IPS DF 4.7 (cell line): ENCODE data around the gene MSTN.
A peak's percentile ranks its signal among the peaks of the same experiment; 100 is the strongest.

Experiments
- DNase-seq: peaks from one replicate; pipeline ENCODE4 v3.0.0-alpha.2; 2013; ENCODE audit warnings: low spot score; ENCODE audit errors: extremely low read depth

MSTN gene

DNA sequence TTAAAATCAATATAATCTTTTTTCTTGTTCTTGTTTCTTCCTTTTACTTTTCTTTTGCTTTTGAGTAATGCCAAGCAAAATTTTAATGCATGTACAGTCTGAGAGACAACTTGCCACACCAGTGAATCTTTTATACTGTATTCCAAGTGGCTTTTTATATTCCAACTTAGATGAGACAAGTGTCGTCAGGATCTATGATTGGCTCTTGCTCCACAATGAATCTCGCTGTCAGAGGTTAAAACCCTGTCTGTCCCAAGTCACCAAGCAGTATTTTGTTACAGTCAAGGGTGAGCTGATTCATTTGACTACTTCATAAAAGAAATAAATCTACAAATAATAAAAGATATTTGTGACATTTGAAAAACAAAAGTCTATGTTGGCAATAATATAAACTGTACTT, at the start of gene MSTN:
Gene MSTN (minus strand): TSS at position 129 of the 400 bp plus-strand sequence. CDS start 133 bp downstream, outside the sequence.
- DNase-seq, result no peak

DNA sequence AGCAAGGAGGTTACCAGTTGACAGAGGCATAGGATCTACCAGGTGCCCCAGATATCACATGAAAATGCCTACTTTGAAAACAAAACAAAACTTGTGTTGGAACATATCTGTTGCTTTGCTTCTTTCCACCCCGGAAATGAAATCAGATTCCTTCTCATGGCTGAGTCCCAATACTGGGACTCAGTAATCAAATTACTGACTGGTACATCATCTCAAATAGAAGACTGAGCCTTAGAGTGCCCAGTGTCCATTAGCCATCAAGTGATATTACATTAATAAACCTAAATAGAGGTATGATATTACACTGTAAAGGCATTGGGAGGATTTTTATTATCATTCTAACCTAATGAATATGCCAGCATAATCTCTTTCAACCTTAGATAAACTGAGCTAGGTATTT, 48.6 kb upstream of the MSTN start:
- DNase-seq, result no peak

DNA sequence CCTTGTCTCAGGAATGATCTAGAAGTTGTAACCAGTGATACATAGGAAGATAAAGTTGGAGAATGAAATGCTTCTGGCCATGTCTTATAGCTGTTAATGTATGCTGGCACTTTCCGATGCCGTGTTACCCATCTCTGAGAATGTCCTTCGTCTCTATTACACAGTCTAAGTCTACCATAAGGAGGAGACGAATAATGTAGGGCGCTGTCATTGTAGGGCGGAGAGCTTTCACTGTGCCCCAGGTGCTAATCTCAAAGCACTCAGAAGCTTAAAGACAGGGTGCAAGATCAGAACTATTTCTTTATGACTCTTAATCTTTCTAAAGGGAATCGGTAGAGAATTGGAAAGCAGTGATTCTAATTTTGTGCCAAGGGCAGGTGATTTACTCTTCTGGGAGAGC, 48.2 kb upstream of the MSTN start:
- no peak for DNase-seq

DNA sequence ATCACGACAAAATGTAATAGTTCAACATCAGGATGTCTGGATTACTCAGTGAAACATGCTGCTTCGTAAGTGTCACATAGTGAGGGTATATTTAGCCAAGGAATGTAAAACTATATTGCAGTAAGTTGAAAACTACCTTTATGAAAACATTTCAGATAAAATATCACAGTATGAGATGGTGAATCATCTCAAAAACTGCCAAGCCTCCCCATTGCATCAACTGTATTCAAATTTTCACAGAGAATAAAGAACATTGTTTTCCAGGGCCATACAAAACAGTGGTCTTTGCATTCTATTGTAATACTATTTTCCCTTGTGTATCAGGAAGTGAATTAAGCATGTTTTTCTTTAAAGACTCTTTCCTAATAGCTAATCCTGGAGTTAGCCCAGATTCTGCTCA, 47.6 kb upstream of the MSTN start:
- no peak for DNase-seq

DNA sequence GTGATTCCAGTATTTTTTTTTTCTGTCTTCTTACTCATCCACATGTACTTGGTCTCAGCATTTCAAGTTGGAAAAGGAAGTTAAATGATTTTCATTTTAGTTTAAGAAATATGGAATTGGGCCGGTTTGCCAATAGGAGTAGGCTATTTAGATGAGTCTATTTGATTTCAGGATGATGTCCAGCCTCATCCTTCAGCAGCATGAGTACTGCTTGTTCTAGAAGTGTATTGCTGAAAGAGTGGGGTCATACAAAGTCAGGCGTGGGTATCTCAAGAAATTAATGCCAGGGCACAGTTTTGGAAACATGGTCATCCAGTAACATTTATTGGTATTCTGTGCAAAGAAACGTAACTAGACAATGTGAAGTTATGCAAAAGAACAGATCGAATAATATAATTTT, 44.9 kb upstream of the MSTN start:
- DNase-seq, result no peak

DNA sequence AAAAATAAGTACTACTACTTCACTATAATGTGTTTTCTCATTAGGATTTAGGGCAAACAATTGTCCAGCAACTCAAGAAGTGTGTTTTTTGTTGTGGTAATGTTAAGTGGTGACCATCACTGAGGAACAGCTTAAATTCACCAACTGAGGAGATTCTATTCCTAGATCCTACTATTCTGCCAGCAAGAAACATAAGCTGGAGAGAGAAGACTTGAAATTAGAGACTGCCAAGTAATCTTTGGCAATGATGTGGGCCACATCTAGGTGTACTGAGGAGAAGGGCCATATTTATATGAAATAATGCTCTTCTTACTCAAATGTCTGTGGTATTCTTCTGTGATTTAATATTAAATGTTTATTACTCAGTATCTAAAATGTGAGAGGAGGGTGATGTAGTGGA, 44.3 kb upstream of the MSTN start:
- DNase-seq, result no peak

DNA sequence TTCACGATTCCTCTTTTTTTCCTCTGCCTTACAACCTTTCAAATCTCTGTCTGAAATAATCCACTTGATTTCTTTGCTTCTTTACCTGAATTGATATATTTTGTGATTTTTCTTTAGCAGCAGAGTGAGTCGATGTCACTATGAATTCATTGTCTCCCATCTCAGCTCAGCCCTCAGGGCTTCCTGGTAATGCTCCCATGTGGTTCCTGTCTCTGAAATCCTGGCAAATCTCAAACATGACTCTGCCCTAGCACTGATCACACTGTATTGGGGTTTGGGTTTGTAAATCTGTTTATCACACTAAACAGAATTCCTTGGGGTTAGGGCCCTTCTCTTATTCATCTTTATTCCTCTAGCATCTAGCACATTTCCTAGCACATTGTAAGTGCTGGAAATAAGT, 43.0 kb upstream of the MSTN start:
- DNase-seq, result no peak

DNA sequence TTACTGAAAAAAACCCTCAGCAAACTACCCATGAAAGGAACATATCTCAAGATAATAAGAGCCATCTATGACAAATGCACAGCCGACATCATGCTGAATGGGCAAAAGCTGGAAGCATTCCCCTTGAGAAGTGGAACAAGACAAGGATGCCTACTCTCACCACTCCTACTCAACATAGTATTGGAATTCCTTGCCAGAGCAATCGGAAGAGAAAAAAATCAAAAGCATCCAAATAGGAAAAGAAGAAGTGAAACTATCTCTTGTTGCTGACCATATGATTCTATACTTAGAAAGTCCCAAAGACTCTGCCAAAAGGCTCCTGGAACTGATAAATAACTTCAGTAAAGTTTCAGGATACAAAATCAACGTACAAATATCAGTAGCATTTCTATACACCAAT, 40.6 kb upstream of the MSTN start:
- DNase-seq, result no peak

DNA sequence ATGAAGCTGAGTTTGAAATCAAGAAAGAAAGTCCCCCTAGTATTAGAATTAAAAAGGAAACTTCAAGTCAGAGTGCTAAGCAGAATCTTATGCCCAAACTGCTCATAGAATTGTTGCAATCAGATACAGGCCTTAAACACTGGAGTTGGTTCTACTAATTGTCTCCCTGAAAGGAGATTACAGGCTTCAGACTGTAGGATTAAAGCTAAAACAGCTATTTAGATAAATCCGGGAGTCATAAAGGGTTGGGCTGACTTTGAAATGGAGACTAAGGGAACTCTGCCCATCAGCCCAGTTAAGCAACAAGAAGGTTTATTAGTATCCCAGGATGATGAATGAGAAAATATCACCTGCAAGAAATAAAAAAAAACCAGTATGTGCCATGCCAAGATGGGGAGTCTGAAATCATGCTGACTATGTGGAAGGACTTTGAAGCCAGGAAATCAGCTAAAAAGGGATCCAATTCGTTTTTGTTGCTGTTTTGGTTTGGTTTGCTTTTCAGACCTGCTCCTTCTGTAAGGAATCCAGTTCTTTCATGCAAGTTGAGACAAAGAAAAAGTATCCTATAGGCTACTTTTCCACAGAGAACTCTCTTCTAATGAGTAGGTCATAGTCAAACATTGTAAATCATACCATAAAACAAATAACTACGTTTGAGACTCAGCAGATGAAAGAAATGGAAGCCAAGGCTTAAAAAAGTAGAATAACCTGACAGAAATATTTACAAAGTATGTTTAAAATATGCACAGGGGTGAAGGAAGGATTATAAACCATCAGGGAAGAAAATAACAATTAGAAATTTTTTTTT, 37.6 kb upstream of the MSTN start:
- no peak for DNase-seq

DNA sequence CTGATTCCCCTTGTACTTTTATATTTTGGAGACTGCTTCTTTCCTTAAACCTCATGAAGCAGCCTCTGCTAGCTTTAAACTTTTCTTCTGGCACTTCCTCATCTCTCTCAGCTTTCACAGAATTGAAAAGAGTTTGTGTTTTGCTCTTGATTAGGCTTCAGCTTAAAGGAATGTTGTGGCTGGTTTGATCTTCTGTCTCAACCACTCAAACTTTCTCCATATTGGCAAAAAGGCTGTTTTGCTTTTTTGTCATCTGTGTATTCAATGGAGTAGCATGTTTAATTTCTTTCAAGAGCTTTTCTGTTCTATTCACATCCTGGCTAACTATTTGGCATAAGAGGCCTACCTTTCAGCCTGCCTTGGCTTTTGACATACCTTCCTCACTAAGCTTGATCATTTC, 36.3 kb upstream of the MSTN start:
- no peak for DNase-seq

DNA sequence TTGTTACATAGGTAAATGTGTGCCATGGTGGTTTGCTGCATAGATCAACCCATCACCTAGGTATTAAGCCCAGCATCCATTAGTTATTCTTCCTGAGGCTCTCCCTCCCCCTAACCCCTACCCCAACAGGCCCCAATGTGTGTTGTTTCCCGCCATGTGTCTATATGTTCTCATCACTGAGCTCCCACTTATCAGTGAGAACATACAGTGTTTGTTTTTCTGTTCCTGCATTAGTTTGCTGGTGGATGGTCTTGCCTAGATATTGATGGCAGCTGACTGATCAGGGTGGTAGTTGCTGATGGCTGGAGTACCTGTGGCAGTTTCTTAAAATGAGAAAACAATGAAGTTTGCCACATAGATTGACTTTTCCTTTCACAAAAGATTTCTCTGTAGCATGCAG, 34.6 kb upstream of the MSTN start:
- DNase-seq, result no peak

DNA sequence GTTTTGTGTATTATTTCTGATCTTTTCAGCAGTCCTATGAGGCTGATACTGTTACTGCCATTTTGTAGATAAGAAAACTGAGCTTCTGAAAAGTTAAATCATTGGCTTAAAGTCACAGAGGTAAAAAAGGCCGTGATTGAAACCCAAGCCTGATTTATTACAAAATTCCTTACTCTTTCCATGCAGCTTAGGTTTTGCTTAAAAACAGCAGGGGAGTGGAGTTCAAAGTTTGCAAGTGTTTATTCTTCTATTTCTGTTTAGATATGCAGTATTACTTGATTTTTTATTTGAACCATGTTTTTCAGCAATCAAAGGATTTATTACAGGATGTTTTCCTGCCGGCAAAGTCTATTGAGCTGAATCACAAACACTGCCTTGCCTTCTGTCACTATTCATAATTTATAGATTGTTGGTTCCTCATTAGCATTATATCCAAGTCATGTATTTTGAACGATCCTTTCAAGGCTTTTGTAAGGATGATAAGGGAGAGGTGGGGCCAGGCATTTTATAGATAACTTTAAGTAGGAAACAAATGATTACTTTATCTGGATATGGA, 31.9 kb upstream of the MSTN start:
- DNase-seq, result no peak

DNA sequence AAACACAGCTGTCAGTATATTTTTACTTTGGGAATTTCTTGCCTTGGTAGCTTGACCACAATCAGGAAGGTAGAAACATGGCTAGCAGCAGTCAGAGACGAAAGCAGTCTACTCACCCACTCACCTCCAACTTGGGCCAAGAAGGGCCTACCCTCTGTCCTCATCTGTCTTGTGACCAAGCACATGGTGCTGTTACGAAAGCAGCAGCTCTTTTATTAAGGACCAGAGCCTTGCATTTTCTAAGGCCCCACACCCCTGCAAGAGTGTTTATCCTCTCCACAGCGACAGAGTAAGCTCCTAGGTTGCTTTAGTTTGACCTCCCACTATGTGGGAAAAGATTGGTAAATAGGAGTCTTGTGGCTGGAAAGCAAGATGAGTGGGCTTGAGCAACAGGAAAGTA, 31.3 kb upstream of the MSTN start:
- no peak for DNase-seq

DNA sequence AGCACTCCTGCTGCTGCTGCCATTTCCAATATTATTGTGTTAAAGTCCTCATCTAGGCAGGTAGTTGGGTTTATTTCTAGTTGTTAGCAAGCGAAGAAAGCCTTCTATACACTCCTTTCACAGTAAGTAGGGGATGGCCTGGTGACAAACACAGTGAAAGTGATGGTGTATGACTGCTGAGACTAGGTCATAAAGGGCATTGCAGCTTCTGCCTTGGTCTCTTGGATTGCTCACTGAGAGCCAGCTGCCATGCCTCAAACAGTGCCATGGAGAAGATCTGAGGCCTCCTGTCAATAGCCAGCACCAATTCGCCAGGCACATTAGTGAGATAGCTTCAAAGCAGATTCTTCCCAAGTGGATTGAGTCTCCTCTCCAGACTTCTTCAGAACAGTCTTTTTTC, 27.6 kb upstream of the MSTN start:
- DNase-seq, result no peak

DNA sequence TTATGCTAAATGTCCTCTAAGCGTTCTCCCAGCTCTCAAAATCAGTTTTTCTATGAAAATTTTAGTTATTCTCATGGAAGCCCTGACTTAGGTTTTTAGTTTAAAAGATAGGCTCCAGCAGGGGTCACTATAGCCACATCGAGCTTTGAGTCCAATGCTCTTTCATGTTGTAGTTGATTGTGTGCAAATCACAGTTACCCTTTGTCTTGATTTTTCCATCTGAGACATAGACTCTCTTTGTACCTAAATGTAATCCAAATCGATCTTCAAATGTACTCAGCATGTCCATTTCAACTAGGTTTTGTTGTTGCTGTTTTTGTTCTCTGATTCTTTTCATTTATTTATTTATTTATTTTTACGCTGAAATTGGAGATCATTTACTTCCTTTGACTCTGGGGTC, 26.4 kb upstream of the MSTN start:
- DNase-seq, result peak; percentile 25

DNA sequence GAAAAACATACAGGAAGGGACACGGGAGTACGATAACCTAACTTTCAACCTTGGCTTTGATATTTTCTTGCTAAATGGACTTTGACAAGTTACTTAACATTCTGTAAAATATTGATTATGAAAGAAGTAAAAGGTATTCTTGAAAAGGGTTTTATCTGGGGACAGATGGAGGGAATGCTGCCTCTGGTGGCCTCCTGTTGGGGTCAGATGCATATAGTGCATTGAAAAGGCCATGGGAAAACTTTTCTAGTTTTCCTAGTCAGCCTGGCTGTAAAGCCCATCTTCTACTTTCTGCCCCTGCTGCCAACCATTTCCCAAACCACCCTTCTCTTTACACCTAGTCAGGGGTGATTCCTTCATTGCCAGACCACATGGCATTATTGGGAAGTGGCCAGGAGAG, 22.2 kb upstream of the MSTN start:
- no peak for DNase-seq

DNA sequence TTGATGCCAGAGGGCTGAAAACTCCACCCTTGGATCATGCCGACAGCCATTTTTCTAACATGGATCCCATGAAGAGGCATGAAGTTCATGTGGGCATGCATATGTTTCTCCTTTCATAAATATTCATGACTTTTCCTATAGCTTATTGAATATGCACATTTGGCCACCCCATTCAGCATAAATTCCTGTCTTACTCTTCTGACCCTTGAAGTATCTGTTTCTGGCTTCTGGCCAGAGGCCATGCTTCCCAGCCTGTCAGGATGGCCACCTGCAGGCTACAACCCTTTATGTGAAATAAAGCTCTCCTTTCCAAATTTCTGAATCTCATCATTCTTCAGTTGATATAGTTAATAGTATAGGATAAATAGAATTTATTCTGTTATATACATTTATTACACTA, 19.6 kb upstream of the MSTN start:
- DNase-seq, result no peak

DNA sequence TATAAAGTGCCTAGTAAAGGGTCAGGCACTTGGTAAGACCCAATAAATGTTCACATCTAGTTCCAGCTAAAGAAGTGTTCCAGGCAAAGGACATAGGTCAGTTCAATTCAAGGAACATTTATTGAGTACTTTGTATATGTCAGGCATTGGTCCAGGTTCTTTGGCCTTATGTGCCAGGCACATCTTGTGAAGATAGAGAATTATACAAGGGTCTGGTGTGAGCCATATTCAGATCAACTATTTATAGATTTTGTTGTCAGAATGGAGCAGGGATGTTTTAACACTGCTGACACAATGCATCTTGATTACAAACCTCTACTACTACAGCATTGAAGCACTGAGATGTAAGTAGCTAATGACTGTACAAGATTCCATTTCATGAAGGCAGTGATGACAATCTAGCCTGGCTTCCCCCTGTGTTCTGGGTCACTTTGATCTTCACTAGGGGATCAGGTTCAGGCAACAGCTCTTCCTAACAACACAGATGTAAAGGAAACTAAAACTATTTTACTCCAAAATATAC, 18.1 kb upstream of the MSTN start:
- no peak for DNase-seq

DNA sequence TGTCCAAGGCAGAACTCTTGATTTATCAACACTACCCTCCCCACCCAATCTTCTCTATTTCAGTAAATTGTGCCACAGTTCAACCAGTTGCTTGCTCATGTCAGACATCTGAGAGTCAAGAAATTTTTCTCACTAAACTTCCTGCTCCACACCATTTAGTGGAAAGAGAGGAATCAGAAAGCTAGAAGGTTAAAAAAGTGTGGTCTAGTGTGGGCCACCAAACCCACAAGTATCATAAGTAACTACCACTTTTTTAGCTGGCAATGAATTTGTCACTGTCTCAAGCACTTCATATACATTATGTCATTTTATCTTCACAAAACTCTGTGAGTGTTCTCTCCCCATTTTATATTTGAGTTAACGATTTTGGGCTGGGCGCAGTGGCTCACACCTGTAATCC, 16.6 kb upstream of the MSTN start:
- DNase-seq, result no peak

DNA sequence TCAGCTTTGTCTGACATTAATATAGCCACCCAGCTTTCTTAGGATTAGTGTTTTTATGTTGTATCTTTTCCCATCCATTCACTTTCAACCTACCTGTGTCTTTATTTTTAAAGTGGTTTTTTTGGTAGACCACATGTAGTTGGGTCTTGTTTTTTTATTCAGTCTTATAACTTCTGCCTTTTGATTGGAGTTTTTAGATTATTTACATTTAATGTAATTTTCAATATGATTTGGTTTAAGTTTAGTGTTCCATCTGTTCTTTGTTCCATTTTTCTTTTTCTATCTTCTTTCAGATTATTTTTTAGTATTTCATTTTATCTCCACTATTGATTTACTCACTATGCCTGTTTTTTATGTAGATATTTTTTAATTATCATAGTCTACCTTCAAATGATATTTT, 13.1 kb upstream of the MSTN start:
- DNase-seq, result no peak

DNA sequence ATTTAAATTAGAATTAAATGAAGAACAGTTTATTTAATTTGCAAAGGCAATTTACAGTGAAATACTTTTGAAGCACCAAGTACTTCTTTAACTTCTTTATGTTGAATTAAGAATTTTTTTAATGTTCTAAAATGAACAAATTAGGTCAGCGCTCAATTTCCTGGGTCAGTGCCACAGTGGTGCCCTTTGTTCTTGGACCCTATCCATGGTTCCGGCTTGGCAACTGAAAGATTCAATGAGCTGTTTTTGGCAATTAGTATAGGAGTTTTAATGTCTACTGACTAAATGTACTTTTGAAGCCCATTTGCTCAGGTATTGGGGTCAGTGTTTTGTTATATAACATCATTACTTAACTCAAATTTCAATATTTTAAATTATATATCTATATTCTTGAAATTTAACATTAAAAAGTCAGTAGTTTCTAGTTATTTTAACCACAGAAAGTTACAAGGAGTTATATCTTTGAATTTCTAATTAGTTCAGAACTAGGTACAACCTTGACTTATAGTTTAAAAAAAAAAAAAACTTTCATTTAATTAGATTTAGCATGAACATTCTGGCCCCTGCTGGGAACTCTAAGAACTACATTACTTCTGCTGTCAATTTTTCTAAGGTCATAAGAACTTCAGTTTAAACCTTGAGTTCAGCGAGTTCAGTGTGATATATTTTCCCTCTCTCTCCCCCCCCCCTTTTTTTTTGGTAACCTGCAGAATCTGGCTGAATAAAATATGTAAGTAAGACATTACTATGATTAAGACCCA, 7.6 kb upstream of the MSTN start:
- DNase-seq, result no peak

DNA sequence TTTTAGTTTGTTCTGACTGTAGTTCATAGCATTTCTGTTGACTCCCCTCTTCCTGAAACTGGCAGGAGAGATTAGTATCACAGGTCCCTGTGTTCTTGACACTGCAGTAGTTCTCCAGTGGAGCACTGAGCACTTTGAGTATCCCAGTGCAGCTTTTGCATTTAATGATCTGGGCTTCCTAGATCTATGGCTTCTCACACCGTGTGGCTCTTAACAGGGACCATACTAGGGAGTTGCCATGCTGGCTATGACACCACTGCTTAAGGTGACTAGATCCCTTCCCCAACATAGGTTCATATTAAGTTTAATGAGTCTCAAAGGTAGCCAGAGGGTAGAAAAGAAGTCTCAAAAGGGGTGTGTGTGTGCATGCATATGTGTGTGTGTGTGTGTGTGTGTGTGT, 6.2 kb upstream of the MSTN start:
- DNase-seq, result no peak
